ENCODE measurements around the gene SIPA1L2.

DNA sequence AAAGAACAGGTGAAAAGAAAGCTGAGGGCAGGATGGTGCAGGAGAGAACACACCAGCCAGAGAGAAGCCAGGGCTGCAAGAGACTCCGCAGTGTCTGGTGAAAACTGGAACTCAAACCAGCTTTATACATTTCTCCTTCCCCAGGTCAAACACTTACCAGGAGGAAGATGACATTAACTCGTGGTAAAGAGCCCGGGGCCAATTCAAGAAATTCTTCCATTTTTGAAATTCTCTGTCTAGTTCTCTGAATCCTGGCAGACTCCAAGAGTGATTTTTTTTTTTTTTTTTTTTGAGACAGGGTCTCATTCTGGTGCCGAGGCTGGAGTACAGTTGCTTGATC is 25.8 kb upstream of the SIPA1L2 start:
- TF ChIP-seq, protein P1, sequence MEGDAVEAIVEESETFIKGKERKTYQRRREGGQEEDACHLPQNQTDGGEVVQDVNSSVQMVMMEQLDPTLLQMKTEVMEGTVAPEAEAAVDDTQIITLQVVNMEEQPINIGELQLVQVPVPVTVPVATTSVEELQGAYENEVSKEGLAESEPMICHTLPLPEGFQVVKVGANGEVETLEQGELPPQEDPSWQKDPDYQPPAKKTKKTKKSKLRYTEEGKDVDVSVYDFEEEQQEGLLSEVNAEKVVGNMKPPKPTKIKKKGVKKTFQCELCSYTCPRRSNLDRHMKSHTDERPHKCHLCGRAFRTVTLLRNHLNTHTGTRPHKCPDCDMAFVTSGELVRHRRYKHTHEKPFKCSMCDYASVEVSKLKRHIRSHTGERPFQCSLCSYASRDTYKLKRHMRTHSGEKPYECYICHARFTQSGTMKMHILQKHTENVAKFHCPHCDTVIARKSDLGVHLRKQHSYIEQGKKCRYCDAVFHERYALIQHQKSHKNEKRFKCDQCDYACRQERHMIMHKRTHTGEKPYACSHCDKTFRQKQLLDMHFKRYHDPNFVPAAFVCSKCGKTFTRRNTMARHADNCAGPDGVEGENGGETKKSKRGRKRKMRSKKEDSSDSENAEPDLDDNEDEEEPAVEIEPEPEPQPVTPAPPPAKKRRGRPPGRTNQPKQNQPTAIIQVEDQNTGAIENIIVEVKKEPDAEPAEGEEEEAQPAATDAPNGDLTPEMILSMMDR (IDR thresholded peaks at IDR 0.05; ENCODE audit: insufficient read depth, low read depth, low read length): no peak
- no peak for TF ChIP-seq EZH2 (IDR thresholded peaks at IDR 0.05; ENCODE audit: insufficient read depth, low read length)
